GM12878 (cell line): ENCODE measurements around the gene C10orf90. TPM values are rescaled to one million over a fixed set of nuclear protein-coding genes. Genes with fewer than 3 reads are reported as not detected.

Experiments
- ATAC-seq: fragments of 200-7000 bp; cut with Tn5 transposase; 3 replicates; pipeline ENCODE4 v1.9.1; 2020; ENCODE audit warnings: mild to moderate bottlenecking, moderate library complexity
- BruUV-seq: library from RNA; stranded (reverse); fragments of 400-500 nt; replicated peaks from 2 replicates; lab custom pipeline; 2021; lab: Mats Ljungman, UMichigan
- CTCF ChIA-PET: fragments of 300-600 bp; sonication (Branson Sonifier 250); formaldehyde crosslinking; extraction: SDS; loops from one replicate; lab custom pipeline; 2021; ENCODE audit warnings: inconsistent platforms; lab: Yijun Ruan, JAX
- POLR2A ChIA-PET: fragments of 350-600 bp; formaldehyde crosslinking; extraction: SDS; loops from one replicate; lab custom pipeline; 2021; ENCODE audit warnings: inconsistent platforms; lab: Charles Lee
- RAD21 ChIA-PET: fragments of 300-600 bp; sonication (Branson Sonifier 250); formaldehyde crosslinking; loops from one replicate; lab custom pipeline; 2023; ENCODE audit warnings: antibody characterized with exemption; ENCODE audit not compliant: unreplicated experiment; lab: Charles Lee
- SMC1A ChIA-PET: fragments of 300-600 bp; sonication (Branson Sonifier 250); formaldehyde crosslinking; loops from one replicate; lab custom pipeline; 2023; ENCODE audit not compliant: unreplicated experiment, uncharacterized antibody; lab: Charles Lee
- DNase-seq: peaks from one replicate; pipeline ENCODE4 v3.0.0-alpha.2; 2011; ENCODE audit warnings: low read depth, low spot score
- FAIRE-seq: peaks from 3 replicates; lab custom pipeline; 2011; peaks lifted over from hg19 to GRCh38; lab: Jason Lieb, UNC
- H2AFZ ChIP-seq: 2 replicates; pipeline ENCODE4 v1.6.0; 2011; ENCODE audit warnings: low read depth, low read length, control low read depth; ENCODE audit not compliant: control insufficient read depth
- H3K27ac ChIP-seq: 2 replicates; pipeline ENCODE4 v1.5.1; 2011; ENCODE audit warnings: control low read depth; ENCODE audit not compliant: control insufficient read depth, insufficient read depth
- H3K27me3 ChIP-seq, 2 experiments: replicated peaks in 1 of 2; 2 replicates each; pipeline versions ENCODE4 v1.6.0 to v1.6.1; 2011; ENCODE audit warnings: low read length in 1 of 2; ENCODE audit not compliant: control insufficient read depth in 2 of 2, insufficient read depth in 2 of 2
- H3K36me3 ChIP-seq, 2 experiments: 2 replicates each; pipeline ENCODE4 v1.5.1; 2011; ENCODE audit warnings: low read length in 1 of 2; ENCODE audit not compliant: control insufficient read depth in 2 of 2, insufficient read depth in 2 of 2
- H3K4me1 ChIP-seq: 2 replicates; pipeline ENCODE4 v1.6.1; 2011; ENCODE audit warnings: mild to moderate bottlenecking, low read length, moderate library complexity, mixed read lengths; ENCODE audit not compliant: control insufficient read depth, insufficient read depth
- H3K4me2 ChIP-seq: 2 replicates; pipeline ENCODE4 v1.6.0; 2011; ENCODE audit warnings: control low read depth; ENCODE audit not compliant: control insufficient read depth, insufficient read depth
- H3K4me3 ChIP-seq: fragments of 200-600 bp; sonication (generic); 2 replicates; pipeline ENCODE4 v1.5.1; 2016
- H3K79me2 ChIP-seq: 2 replicates; pipeline ENCODE4 v1.6.0; 2011; ENCODE audit warnings: low read length; ENCODE audit not compliant: control insufficient read depth, insufficient read depth
- H3K9ac ChIP-seq: 2 replicates; pipeline ENCODE4 v1.8.0; 2011; ENCODE audit warnings: low read length, control low read depth, mixed read lengths; ENCODE audit not compliant: control insufficient read depth, insufficient read depth
- H3K9me3 ChIP-seq: replicated peaks from 3 replicates; pipeline ENCODE4 v1.5.1; 2011; ENCODE audit warnings: mild to moderate bottlenecking, low read length; ENCODE audit not compliant: control insufficient read depth, insufficient read depth
- H4K20me1 ChIP-seq: 2 replicates; pipeline ENCODE4 v1.6.0; 2011; ENCODE audit not compliant: control insufficient read depth, insufficient read depth
- BCL11A ChIP-seq: IDR thresholded peaks from 2 replicates; pipeline ENCODE4 v1.6.1; 2011; ENCODE audit warnings: low read depth, low read length
- HDGF ChIP-seq: fragments of 450-650 bp; IDR thresholded peaks from 2 replicates; pipeline ENCODE4 v1.6.1; 2016; ENCODE audit warnings: antibody characterized with exemption
- IRF5 ChIP-seq: fragments of 450-650 bp; IDR thresholded peaks from 2 replicates; pipeline ENCODE4 v1.6.1; 2017; ENCODE audit warnings: borderline replicate concordance
- NFYB ChIP-seq: IDR thresholded peaks from 2 replicates; pipeline ENCODE4 v1.6.1; 2011; ENCODE audit warnings: low read depth, mild to moderate bottlenecking, low read length, improper control_type of control experiment, moderate library complexity; ENCODE audit not compliant: insufficient read depth
- POLR2AphosphoS2 ChIP-seq: IDR thresholded peaks from 2 replicates; pipeline ENCODE4 v1.6.1; 2011; ENCODE audit warnings: low read depth, mild to moderate bottlenecking, low read length, improper control_type of control experiment, moderate library complexity
- RAD51 ChIP-seq: fragments of 450-650 bp; IDR thresholded peaks from 2 replicates; pipeline ENCODE4 v1.6.1; 2016; ENCODE audit warnings: moderate library complexity, mild to moderate bottlenecking, inconsistent platforms
- RELA ChIP-seq: fragments of 450-650 bp; IDR thresholded peaks from 2 replicates; pipeline ENCODE4 v1.8.0; 2014; ENCODE audit warnings: borderline replicate concordance; ENCODE audit not compliant: partially characterized antibody
- SREBF1 ChIP-seq: IDR thresholded peaks from 2 replicates; pipeline ENCODE4 v1.6.1; 2012; ENCODE audit warnings: mild to moderate bottlenecking, low read length
- USF2 ChIP-seq: IDR thresholded peaks from 2 replicates; pipeline ENCODE4 v1.6.1; 2011; ENCODE audit warnings: low read depth, low read length, improper control_type of control experiment, borderline replicate concordance
- ZNF217 ChIP-seq: fragments of 450-650 bp; IDR thresholded peaks from 2 replicates; pipeline ENCODE4 v1.6.1; 2017; ENCODE audit warnings: antibody characterized with exemption, mild to moderate bottlenecking
- ZNF384 ChIP-seq: IDR thresholded peaks from 2 replicates; pipeline ENCODE4 v1.6.1; 2012; ENCODE audit warnings: low read depth, mild to moderate bottlenecking, low read length, improper control_type of control experiment, borderline replicate concordance
- ZSCAN29 ChIP-seq: fragments of 450-650 bp; IDR thresholded peaks from 2 replicates; pipeline ENCODE4 v1.6.1; 2017; ENCODE audit warnings: mild to moderate bottlenecking, moderate library complexity
- ZZZ3 ChIP-seq: IDR thresholded peaks from 2 replicates; pipeline ENCODE4 v1.6.1; 2011; ENCODE audit warnings: low read depth; ENCODE audit not compliant: control insufficient read depth, insufficient read length
- WGBS: methylation state at CpG from one replicate; pipeline ENCODE4 v1.1.6; 2016; ENCODE audit warnings: low lambda C conversion rate; ENCODE audit not compliant: insufficient replicate concordance, insufficient coverage; ENCODE audit errors: missing lambda C conversion rate; 5-methylcytosine and 5-hydroxymethylcytosine counted together
- in situ Hi-C: fragments of 300-500 bp; cut with MboI; formaldehyde crosslinking; loops from 9 replicates; pipeline ENCODE4 v1.14.3; 2018; ENCODE audit warnings: mixed read lengths
- intact Hi-C: fragments of 100-400 bp; cut with micrococcal nuclease; formaldehyde crosslinking; loops from one replicate; pipeline ENCODE4 v1.14.2; 2022; ENCODE audit not compliant: unreplicated experiment
- polyA plus RNA-seq, 11 experiments: library from polyadenylated mRNA; depleted of rRNA in 4 of 11; unstranded in 6 of 11; stranded (reverse) in 5 of 11; fragments of >200 nt; fragmentation: Nextera tagmentation in 4 of 11; fragmentation: Illumina TruSeq in 1 of 11; extraction: Ambion mirVana in 4 of 11; extraction: Trizol in 1 of 11; gene quantifications; 1 replicate in 1 of 11; 2 replicates in 10 of 11; pipeline versions ENCODE4 v1.2.1 to v1.2.3, GENCODE V29; 2011 to 2016; ENCODE audit warnings: inconsistent platforms in 2 of 11, missing spikeins in 2 of 11, low read depth in 1 of 11
- total RNA-seq, 4 experiments: library from RNA; depleted of rRNA in 3 of 4; stranded (reverse); fragments of >200 nt in 3 of 4; fragmentation: Illumina TruSeq in 1 of 4; extraction: Trizol in 1 of 4; gene quantifications; 2 replicates each; pipeline versions ENCODE4 v1.2.1 to v1.2.3, GENCODE V29; 2013 to 2021
- TF ChIP-seq, protein P1 (sequence below): fragments of 450-650 bp; formaldehyde crosslinking; IDR thresholded peaks from 2 replicates; pipeline ENCODE4 v1.4.0; 2020; ENCODE audit warnings: mild to moderate bottlenecking, moderate library complexity

Gene C10orf90
- total and polyA plus RNA-seq, 10 of the 15 experiments (the other 5 are each of a cell fraction or from before 2014, with no cell fraction given) = 0.04 TPM; not detected in 9

DNA sequence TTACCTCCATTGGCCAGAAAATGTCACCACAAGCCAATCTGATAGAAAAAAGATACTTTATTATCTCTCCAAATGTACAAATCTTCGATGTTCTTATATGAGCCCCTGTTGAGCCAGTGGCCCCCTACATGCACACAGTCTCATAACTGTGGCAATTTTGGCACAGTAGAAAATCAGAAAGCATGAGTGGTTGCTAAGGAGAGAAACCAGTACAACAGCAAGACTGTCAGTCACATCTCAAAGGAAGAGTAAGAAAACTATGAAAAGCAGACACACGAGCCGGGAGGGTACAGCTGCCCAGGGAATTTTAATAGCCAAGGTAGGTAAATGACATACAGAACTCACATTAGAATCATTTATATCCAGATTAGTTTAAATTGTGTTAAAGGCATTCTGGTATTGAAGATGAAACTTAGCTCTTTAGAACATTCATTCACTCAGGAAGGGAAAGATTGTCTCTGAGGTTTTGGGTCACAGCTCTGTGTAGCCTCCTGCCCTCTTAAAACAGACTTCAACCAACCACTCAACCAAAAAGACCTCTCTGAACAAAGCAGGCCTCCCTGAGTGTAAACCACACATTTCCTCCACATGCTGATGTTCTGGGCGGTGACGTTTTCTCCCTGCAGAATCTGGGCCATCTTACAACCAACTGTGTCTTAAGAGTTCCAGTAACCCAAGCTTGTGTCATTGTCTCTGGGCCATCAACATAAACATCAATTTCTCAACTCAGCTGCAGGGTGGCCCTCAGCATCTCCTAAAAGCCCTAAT lies 201.4 kb downstream of the C10orf90 start (continued):
- TF ChIP-seq POLR2AphosphoS2 = no peak
- TF ChIP-seq SREBF1 = no peak
- no peak for TF ChIP-seq NFYB
- TF ChIP-seq RELA = no peak
- TF ChIP-seq USF2 = no peak
- TF ChIP-seq BCL11A = no peak
- TF ChIP-seq ZNF384 = no peak

DNA sequence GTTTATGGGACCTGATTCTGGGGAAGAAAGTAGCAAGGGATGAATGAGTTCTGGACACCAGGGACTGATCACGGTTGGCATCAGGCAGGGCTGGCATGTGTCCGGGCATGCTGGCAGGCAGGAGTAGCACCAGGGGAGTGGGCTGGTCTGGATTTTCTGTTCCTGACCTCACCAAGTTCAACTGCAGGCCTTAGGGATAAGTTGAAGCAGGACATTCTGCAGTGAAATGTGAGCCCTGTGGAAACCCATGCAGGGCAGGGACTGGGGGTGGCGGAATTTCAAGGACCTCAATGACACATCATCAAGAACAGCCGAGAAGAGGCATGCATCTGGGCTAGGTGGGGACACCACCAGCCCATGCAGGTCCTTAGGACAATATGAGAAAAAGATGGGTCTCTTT lies 202.0 kb downstream of the C10orf90 start:
- Histone ChIP-seq H3K36me3 (no peaks in the 10 kb centered on the region), H2AFZ (no peak overlapping the region), H4K20me1 (no peaks in the 10 kb centered on the region), H3K4me3 (no peak overlapping the region), H3K9ac (no peak overlapping the region), H3K27me3 (no peaks in the 10 kb centered on the region), H3K27ac (no peak overlapping the region), H3K79me2 (no peaks in the 10 kb centered on the region), H3K4me1 (no peaks in the 10 kb centered on the region), H3K9me3 (no peaks in the 10 kb centered on the region), H3K4me2 (no peak overlapping the region)
- intact Hi-C loops = no loop called here
- ChIA-PET SMC1A (no interaction called here), RAD21 (no interaction called here), CTCF (interaction anchor here (0.7 kb wide), 1 partner anchor 651 kb away, joined by 4 read pairs; no protein-coding TSS in a partner anchor), POLR2A (no interaction called here)
- ATAC-seq = no peak
- no TSS peak for BruUV-seq
- in situ Hi-C loops = no loop called here
- no peak for DNase-seq
- whole genome bisulfite sequencing = 2% methylated on average over 4 of the region's 4 CpGs
- FAIRE-seq = no peak
- TF ChIP-seq RAD51 (no peak), ZZZ3 (no peak), HDGF (no peak), SREBF1 (no peak), ZSCAN29 (no peak), IRF5 (no peak), ZNF217 (no peak)
- TF ChIP-seq, protein P1, sequence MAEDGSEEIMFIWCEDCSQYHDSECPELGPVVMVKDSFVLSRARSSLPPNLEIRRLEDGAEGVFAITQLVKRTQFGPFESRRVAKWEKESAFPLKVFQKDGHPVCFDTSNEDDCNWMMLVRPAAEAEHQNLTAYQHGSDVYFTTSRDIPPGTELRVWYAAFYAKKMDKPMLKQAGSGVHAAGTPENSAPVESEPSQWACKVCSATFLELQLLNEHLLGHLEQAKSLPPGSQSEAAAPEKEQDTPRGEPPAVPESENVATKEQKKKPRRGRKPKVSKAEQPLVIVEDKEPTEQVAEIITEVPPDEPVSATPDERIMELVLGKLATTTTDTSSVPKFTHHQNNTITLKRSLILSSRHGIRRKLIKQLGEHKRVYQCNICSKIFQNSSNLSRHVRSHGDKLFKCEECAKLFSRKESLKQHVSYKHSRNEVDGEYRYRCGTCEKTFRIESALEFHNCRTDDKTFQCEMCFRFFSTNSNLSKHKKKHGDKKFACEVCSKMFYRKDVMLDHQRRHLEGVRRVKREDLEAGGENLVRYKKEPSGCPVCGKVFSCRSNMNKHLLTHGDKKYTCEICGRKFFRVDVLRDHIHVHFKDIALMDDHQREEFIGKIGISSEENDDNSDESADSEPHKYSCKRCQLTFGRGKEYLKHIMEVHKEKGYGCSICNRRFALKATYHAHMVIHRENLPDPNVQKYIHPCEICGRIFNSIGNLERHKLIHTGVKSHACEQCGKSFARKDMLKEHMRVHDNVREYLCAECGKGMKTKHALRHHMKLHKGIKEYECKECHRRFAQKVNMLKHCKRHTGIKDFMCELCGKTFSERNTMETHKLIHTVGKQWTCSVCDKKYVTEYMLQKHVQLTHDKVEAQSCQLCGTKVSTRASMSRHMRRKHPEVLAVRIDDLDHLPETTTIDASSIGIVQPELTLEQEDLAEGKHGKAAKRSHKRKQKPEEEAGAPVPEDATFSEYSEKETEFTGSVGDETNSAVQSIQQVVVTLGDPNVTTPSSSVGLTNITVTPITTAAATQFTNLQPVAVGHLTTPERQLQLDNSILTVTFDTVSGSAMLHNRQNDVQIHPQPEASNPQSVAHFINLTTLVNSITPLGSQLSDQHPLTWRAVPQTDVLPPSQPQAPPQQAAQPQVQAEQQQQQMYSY (CRISPR knock-in tag) = no peak
